ENCODE data around the gene MRPL4. TPM values are rescaled to one million over a fixed set of nuclear protein-coding genes. Genes with fewer than 3 reads are reported as not detected.

The MRPL4 gene
- 71.8 TPM for total RNA-seq
- long read RNA-seq, transcript MRPL4-207 (8 exons, 1,423 nt), result minor isoform, 17 of 85 reads
- long read RNA-seq, transcript MRPL4-201 (9 exons, 1,455 nt), result major isoform, 54 of 85 reads
- long read RNA-seq, partial matches to known transcripts, result 12 of 85 reads
- long read RNA-seq, other reads (novel, unspliced or antisense), result 2 of 85 reads

DNA sequence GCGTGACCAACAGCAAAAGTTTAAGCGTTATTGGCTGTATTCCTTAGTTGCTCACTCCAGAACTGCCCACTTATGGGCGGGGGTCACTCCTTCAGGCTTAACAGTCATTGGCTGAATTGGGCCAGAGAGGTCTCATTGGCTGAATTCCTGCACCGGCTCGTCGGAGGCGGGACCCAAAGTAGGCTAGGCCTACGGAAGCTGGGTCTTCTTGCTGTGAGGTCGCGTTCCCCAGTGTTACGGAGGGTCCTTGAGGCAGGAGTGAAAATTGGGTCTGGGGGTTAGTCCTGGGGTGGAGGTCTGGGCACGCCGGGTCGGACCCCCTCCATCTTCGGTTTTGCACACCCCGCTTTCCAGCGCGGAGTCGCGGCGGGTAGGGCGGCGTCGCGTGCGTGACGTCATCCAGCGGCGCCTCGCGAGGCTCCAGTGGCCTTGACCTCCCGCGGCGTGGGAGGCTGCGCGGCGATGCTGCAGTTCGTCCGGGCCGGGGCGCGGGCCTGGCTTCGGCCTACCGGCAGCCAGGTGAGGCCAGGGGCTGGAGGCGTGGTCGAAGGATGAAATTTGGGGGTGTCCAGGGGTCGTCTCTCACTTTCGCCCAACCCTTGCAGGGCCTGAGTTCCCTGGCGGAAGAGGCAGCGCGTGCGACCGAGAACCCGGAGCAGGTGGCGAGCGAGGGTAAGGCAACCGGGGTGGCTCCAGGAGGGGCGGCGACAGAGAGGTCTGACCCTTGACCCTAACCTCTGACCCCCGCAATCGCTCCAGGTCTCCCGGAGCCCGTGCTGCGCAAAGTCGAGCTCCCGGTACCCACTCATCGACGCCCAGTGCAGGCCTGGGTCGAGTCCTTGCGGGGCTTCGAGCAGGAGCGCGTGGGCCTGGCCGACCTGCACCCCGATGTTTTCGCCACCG lies at the start of gene MRPL4:
TSS of gene MRPL4 (plus strand) at position 423 of the 903 bp plus-strand sequence. CDS start at position 463, 40 bp downstream.
- intact Hi-C loops (cut with DNase I), result loop anchor here (2.0 to 5.0 kb wide), 4 partner anchors 23 to 320 kb away; partner anchors contain the start of genes DNMT1 and PPAN
- peak; percentile 98 for DNase-seq (ENCODE audit: low spot score)

DNA sequence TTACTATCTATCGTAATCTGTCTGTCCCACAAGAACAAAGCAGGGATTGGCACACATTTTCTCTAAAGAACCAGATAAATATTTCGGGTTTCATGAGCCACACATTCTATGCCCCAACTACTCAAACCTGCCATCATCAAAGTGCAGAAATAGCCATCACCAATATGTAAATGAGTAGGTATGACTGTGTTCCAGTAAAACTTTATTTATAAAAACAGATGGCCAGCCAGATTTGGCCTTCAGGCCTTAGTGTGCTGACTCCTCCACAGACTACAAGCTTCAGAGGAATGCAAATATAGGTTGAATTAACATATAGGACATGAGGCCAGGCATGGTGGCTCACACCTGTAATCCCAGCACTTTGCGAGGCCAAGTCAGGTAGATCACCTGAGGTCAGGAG lies 48.3 kb upstream of the MRPL4 start:
- intact Hi-C loops (cut with DNase I), result no loop called here
- DNase-seq (ENCODE audit: low spot score), result no peak

DNA sequence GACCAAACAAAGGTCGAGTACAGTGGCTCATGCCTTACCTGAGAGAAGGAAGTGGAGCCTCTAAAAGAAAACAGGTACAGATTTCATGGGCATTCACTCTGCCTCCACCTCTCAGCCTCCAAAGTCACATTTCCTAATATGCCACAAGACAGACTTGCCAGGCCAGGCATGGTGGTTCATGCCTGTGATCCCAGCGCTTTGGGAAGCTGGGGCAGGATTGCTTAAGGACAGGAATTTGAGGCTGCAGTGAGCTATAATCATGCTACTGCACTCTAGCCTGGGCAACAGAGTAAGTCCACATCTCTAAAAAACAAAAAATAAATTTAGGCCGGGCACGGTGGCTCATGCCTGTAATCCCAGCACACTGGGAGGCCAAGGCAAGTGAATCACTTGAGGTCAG lies 46.4 kb upstream of the MRPL4 start:
- intact Hi-C loops (cut with DNase I), result no loop called here
- no peak for DNase-seq (ENCODE audit: low spot score)

DNA sequence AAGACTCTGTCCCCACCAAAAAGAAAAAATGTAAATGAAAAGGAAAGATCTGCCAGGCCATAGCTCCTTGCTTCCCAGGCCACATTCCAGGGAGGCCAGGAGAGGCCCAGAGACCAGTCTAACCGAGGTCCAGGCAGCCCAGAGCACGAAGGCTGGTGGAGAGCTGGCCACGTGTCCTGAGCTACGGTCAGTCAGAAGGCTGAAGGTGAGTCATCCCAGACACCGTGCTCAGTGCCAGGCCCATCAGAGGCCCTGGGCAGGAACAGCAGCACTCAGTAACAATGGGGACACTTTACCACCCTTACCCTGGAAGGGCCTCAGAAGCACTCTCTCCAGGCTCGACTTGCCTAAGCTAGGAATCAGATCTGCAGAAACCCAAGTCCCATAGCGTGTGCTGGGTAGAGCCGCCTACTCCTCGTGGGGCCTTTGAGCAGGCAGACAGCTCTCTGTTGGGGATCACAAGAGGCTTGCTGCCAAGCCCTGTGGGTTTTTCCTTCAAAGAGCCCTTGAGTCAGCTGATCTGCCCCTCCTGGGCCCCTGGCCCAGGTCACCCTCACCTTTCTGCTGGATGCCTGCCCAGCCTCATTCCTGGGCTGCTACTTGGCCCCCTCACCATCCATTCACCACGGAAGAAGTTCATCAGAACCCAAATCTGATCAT lies 45.7 kb upstream of the MRPL4 start:
- DNase-seq (ENCODE audit: low spot score), result no peak
- intact Hi-C loops (cut with DNase I), result no loop called here

DNA sequence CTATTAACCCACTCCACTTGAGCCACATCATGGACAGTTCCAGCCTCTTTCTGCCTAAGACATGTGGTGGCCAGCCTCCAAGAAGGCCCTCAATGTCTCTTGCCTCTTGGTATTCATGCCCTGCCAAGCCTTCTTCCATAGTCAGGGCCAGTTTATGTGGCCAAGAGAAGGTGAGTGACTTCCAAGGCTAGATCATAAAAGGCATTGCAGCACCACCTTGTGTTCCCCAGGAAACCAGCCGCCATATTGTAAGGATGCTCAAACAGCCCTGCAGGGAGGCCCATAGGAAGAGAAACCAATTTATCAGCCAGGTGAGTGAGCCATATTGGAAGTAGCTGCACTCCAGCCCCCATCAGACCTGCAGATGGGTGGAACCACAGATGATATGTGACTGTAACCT lies 45.0 kb upstream of the MRPL4 start:
- no peak for DNase-seq (ENCODE audit: low spot score)
- intact Hi-C loops (cut with DNase I), result no loop called here

DNA sequence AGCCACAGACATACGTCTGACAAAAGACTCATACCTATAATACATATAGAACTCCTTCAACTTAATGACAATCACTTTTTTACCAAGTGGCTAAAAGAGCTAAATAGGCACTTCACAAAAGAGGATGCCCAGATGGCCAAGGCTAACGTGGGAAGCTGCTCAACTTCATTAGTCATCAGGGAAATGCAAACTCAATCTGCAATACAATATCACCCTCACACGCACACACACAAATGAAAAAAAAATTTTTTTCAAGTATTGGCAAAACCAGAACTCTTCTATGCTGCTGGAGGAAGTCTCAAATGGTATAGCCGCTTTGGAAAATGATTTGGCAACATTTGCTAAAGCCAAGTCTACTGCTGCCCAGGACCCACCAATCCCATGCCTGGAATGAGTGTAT lies 42.7 kb upstream of the MRPL4 start:
- DNase-seq (ENCODE audit: low spot score), result no peak
- intact Hi-C loops (cut with DNase I), result no loop called here

DNA sequence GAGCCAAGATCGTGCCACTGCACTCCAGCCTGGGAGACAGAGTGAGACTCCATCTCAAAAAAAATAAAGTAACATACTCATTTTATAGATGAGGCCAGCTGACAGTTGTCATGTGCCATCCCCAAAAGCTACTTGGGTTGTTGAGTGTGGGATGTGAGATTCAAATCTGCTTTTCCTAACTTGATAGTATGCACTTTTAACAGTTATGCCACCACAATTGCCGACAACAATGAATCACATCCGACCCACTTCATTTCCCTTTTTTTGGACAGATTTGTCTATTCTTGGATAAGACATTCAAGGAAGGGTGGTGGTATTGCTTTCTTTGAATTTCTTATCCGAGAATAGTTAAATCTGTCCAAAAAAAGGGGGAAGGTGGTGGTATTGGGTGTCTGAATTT lies 41.0 kb upstream of the MRPL4 start:
- intact Hi-C loops (cut with DNase I), result no loop called here

DNA sequence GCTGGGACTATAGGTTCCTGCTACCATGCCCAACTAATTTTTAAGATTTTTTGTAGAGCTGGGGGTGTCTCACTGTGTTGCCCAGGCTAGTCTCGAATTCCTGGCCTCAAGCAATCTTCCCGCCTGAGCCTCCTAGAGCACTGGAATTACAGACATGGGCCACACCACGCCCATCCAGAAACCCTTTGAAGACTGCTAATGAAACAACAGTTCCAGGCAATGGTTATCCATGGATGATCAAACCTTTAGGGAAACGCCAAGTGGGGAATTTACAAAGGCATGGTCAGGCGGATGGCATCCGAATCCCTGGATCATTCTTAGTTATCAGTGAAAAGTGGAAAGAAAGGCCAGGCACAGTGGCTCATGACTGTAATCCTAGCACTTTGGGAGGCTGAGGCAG lies 40.3 kb upstream of the MRPL4 start:
- DNase-seq (ENCODE audit: low spot score), result no peak
- intact Hi-C loops (cut with DNase I), result no loop called here

More for the DNA sequence above, 41.0 kb upstream of the MRPL4 start:
- no peak for DNase-seq (ENCODE audit: low spot score)

DNA sequence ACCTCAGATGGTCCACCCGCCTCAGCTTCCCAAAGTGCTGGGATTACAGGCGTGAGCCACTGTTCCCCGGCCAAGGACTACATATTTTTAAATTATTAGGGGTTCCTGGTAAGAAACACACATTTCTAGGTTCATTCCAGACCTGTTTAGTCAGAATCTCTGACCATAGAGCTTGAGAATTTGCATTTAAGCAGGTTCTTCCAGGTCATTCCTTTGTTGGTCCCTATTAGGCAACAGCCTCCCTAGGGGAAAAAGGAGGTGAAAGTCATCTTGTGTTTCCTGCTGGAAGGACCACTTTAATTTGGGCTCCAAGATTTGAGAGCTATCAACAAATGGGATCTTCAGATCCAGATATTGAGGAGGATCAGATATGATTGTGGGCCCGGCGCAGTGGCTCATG lies 37.2 kb upstream of the MRPL4 start:
- intact Hi-C loops (cut with DNase I), result no loop called here
- DNase-seq (ENCODE audit: low spot score), result no peak

DNA sequence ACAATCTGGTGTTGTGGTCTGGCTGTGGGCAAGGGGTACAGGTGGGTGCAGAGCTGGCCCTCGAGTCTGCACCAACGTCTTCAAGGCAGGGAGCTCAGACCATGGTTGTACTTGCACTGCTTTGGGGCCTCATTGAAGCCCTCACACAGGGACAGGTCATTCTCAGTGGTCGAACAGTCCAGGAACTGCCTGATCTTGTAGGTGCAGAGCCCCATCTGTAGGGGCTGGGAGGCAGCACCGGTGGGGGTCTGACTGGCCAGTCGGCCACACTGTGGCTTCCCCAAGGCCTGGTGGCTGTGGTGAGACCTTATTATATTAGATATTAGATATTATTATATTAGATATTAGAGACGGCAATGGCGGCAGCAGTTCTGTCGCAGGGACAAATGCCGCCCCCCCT lies 34.9 kb upstream of the MRPL4 start:
- intact Hi-C loops (cut with DNase I), result no loop called here
- no peak for DNase-seq (ENCODE audit: low spot score)

DNA sequence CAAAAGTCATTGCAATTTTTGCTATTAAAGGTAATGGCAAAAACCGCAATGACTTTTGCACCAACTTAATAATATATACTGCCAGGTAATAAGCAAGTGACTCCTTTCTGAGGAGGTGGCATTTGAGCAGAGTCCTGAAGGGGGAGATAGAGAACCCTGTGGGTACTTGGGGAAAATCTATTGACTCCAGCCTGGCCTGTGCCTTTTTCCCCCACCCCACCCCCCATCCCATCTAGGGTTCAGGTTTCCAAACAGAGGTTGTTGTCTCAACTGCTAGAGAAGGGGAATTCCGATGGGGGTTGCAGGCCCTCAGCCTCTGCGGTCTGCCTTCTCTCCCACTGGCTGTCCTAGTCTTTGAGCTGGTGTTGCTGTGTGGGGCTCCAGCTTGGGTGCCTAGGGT lies 32.3 kb upstream of the MRPL4 start:
- no peak for DNase-seq (ENCODE audit: low spot score)
- intact Hi-C loops (cut with DNase I), result no loop called here

DNA sequence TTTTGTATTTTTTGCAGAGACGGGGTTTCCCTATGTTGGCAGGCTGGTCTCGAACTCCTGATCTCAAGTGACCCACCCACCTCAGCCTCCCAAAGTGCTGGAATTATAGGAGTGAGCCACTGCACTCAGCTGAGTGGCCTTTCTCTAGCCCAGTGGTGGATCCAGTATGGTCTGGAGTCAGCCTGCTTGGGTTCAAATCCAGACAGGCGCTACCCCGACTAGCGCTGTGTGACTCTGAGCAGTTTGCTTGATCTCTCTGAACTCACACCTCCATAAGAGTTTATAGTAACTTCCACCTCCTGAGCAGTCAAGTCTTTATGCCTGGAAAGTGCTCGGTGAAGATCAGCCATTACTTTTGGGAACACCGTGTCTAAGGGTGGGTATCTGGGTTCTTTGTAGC lies 31.3 kb upstream of the MRPL4 start:
- DNase-seq (ENCODE audit: low spot score), result no peak
- intact Hi-C loops (cut with DNase I), result no loop called here

DNA sequence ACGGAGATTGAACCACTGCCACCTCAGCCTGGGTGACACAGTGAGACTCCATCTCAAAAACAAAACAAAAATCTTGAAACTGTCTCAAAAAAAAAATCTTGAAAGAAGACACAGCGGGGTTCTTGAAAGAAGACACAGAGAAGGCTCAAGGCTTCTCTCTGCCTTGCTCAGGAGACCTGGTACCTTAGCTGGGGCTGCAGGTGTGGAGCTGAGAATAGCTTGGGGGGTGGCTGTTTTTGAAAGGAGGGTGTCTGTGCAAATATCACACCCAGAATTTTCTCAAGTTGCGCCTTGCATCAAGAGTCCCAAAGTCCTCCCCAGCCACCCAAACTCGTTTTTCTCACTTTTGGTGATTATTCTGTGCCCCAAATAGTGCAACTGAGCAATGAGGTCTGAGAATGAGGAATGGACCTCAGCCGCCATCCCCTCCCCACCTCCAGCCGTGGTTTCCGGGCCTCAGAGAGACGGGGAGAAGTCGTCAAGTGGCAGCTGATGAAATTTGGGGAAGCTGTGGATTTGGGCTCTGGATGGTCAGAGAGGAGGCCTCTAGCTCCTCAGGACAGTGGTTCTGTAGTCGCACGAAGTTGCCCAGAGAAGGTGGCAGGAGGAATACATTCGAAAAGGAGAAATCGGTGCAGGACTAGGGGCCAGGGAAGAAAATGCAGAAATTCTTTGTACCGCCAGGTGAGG lies 29.7 kb upstream of the MRPL4 start:
- no peak for DNase-seq (ENCODE audit: low spot score)
- intact Hi-C loops (cut with DNase I), result no loop called here

DNA sequence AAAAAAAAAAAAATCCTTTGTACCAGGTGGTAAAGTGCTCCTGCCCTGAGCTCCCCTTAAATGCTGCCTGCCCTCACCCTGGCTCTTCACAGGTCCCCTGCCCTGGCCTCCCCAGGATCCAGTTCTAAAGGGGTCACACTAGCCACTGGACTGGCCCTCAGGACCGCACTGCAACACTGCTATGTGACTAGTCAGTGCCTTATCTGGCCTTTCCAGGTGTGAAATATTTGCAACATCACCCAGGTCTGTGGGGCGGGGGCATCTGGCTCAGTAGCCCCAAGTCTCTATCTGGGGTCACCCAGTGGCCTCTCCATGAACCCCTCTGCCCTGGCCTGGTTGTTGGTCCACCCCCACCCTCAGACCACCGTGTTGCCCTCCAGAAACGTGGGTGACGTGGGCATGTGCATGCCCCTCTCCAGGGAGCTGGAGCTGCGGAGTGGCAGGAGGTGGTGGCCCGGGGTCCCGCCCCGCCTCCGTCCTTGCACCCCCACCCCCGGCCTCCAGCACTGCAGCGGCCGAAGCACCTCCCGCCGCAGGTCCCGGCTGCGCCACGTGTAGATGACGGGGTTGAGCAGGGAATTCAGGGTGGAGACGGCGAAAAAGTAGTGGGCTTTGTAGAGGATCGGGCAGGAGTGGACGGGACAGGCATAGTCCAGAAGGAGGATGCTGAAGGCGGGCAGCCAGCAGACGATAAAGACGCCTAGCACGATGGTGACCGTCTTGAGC lies 28.4 kb upstream of the MRPL4 start:
- intact Hi-C loops (cut with DNase I), result no loop called here
- DNase-seq (ENCODE audit: low spot score), result no peak

DNA sequence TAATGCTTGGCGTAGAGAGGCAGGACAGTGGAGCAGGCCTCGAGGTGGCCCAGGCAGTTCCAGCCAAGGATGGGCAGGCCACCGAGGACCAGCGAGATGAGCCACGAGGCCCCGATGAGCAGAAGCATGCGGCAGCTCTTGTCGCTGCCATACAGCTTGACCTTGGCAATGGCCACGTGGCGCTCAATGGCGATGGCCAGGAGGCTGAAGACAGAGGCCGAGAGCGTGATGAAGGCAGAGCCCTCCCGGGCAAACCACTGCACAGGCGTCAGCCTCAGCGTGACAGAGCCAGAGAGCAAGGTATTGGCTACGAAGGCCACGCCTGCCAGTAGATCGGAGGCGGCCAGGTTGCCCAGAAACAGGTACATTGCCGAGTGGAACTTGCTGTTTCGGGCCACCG lies 27.7 kb upstream of the MRPL4 start:
- no peak for DNase-seq (ENCODE audit: low spot score)

DNA sequence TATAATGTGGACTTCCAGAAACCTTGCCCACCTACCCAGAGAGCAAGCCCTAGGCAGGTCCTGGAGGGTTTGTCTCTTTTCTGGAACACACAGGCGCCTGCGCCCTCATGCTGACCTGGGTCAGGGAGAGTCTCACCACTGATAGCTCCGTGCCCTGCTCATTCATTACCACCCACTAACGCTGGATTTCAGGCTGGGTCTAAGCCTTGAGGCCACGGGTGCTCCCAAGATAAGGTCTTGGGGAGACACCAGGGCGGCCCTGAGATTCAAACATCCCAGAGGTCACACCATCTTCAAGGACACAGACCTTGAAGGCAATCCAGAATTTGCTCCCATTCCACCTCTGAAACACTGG lies 26.0 kb upstream of the MRPL4 start:
- intact Hi-C loops (cut with DNase I), result loop anchor here (5.0 kb wide), 1 partner anchor 34 kb away; the partner anchor contains the start of gene DNMT1

More for the DNA sequence above, 27.7 kb upstream of the MRPL4 start:
- intact Hi-C loops (cut with DNase I), result no loop called here

DNA sequence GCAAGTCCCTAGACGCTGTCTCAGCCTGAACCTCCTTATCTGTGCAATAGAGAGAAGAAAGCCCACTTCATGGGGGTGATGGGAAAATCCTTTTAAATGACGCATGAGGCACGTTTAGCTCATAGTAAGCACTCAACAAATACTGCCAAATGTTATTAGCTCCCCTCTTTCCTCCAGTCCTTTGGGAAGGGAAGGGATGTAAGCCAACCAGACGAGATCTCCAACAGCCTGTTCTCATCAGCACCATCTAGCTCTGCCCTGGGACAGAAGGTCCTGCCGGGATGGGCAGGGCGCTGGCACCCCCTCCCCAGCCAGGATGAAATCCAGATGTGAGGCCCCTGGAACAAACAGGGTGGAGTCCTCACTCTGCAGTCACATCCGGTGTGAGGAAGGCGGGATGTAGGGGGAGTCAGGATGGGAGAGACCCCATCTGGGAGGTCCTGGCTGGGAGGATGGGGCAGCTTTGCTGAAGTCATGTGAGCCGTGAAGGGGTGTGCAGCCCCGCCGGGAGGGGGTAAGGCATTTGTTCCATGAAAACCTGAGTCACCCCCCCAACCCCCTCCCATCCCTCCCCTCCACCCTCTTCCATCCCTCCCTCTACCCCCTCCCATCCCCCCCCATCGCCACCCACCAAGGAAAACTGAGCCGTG lies 25.5 kb upstream of the MRPL4 start:
- intact Hi-C loops (cut with DNase I), result loop anchor here (5.0 kb wide), 1 partner anchor 34 kb away; the partner anchor contains the start of gene DNMT1
- DNase-seq (ENCODE audit: low spot score), result no peak

More for the DNA sequence above, 26.0 kb upstream of the MRPL4 start:
- no peak for DNase-seq (ENCODE audit: low spot score)

DNA sequence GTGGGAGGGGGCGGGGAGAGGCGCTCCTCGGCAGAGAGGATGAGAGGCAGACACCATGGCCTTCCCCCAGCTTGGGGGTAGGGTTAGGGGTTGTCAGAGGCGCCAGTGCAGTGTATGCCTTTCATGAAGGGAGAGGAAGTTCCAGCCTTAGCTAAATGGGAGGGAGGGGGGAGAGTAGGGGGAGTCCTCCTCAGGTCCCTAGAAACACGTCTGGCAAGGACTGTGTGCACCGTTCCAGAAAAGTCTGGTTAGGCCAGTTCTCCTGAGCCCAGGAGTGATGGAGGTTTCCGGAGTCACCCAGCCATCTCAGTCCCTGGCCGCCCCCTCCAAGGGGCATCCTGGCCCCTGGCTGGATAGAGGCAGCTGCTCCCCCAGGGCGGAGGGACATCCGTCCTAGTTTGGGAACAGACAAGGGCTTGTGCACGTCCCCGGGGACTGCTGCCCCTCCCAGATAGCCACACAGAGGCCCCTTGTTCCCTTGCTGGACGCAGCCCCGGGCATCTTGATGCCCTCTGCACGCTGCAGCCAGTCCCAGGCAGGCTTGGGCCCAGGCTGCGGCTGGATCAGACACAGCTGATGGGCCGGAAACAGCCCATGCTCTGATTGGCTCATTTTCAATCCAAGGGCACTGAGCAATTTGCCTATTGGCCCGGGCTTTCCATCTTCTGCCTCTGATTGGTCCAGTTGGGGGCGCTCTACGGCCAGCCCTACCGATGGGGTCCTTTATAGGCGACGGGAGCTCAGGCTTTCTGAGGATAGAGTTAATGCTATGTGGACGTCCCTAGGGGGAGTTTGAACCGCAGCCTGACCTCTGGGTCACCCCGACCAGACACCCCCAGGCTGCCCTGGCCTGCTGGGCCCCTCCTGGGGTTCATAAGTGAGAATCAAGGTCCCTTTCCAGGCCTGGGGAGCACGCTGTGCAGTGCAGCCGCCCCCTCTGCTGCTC lies 24.7 kb upstream of the MRPL4 start:
- intact Hi-C loops (cut with DNase I), result loop anchor here (5.0 kb wide), 1 partner anchor 35 kb away; the partner anchor contains the start of gene DNMT1
- DNase-seq (ENCODE audit: low spot score), result no peak
